ENCODE measurements around the gene HIVEP1.

HIVEP1 gene

GRCh38 chr6:12012038-12012557 lies at the start of gene HIVEP1:
TSS of gene HIVEP1 (plus strand) at chr6:12012312. CDS start at chr6:12015629, 3,317 bp downstream.
- no peak for DNase-seq

- DNase-seq: no peak
Measured at GRCh38 chr6:11963756-11964500, 48.2 kb upstream of the HIVEP1 start.

GRCh38 chr6:11964729-11965335 lies 47.3 kb upstream of the HIVEP1 start:
- DNase-seq: no peak

- no peak for DNase-seq
Measured at GRCh38 chr6:11965499-11965898, 46.6 kb upstream of the HIVEP1 start.

- DNase-seq: no peak
Measured at GRCh38 chr6:11968241-11968806, 43.8 kb upstream of the HIVEP1 start.

- DNase-seq: no peak
Measured at GRCh38 chr6:11969092-11969491, 43.0 kb upstream of the HIVEP1 start.

GRCh38 chr6:11970114-11970513 lies 42.0 kb upstream of the HIVEP1 start:
- no peak for DNase-seq

GRCh38 chr6:11971154-11971553 lies 41.0 kb upstream of the HIVEP1 start:
- DNase-seq: no peak

- no peak for DNase-seq
Measured at GRCh38 chr6:11972270-11972669, 39.8 kb upstream of the HIVEP1 start.

GRCh38 chr6:11972806-11973205 lies 39.3 kb upstream of the HIVEP1 start:
- DNase-seq: no peak

GRCh38 chr6:11973238-11973637 lies 38.9 kb upstream of the HIVEP1 start:
- DNase-seq: no peak

GRCh38 chr6:11974089-11974488 lies 38.0 kb upstream of the HIVEP1 start:
- no peak for DNase-seq

GRCh38 chr6:11975353-11975977 lies 36.6 kb upstream of the HIVEP1 start:
- no peak for DNase-seq

- no peak for DNase-seq
Measured at GRCh38 chr6:11976489-11976888, 35.6 kb upstream of the HIVEP1 start.

GRCh38 chr6:11977193-11977592 lies 34.9 kb upstream of the HIVEP1 start:
- DNase-seq: no peak

- no peak for DNase-seq
Measured at GRCh38 chr6:11977738-11978137, 34.4 kb upstream of the HIVEP1 start.

- no peak for DNase-seq
Measured at GRCh38 chr6:11978169-11978987, 33.7 kb upstream of the HIVEP1 start.

- no peak for DNase-seq
Measured at GRCh38 chr6:11979866-11980265, 32.2 kb upstream of the HIVEP1 start.

GRCh38 chr6:11983306-11983705 lies 28.8 kb upstream of the HIVEP1 start:
- no peak for DNase-seq

- DNase-seq: no peak
Measured at GRCh38 chr6:11987386-11987785, 24.7 kb upstream of the HIVEP1 start.

- no peak for DNase-seq
Measured at GRCh38 chr6:11989386-11989785, 22.7 kb upstream of the HIVEP1 start.

- no peak for DNase-seq
Measured at GRCh38 chr6:11992086-11992485, 20.0 kb upstream of the HIVEP1 start.

Measured in NCI-H1436 (cell line).